Keratinocyte (primary cell): ENCODE measurements around the gene CZIB. TPM values are rescaled to one million over a fixed set of nuclear protein-coding genes. Genes with fewer than 3 reads are reported as not detected.

Source experiments
- DNase-seq: peaks from one replicate; pipeline ENCODE4 v3.0.0-alpha.2; 2011; ENCODE audit warnings: low read depth, missing footprints, low spot score
- FAIRE-seq: peaks from 2 replicates; lab custom pipeline; 2011; peaks lifted over from hg19 to GRCh38; lab: Jason Lieb, UNC
- H2AFZ ChIP-seq: 2 replicates; pipeline ENCODE4 v1.6.0; 2012; ENCODE audit warnings: low read length, control low read depth, inconsistent platforms; ENCODE audit not compliant: control insufficient read depth
- H3K27ac ChIP-seq: 2 replicates; pipeline ENCODE4 v1.5.1; 2011; ENCODE audit warnings: low read length; ENCODE audit not compliant: control insufficient read depth, insufficient read depth
- H3K27me3 ChIP-seq: 3 replicates; pipeline ENCODE4 v1.6.0; 2011; ENCODE audit warnings: low read length; ENCODE audit not compliant: control insufficient read depth, insufficient read depth; ENCODE audit errors: extremely low read depth
- H3K36me3 ChIP-seq, 2 experiments: 2 replicates in 1 of 2; 3 replicates in 1 of 2; pipeline ENCODE4 v1.5.1; 2011; ENCODE audit warnings: low read length in 2 of 2, mild to moderate bottlenecking in 1 of 2; ENCODE audit not compliant: control insufficient read depth in 2 of 2, insufficient read depth in 2 of 2; ENCODE audit errors: extremely low read depth in 1 of 2
- H3K4me1 ChIP-seq: 3 replicates; pipeline ENCODE4 v1.5.1; 2011; ENCODE audit warnings: low read length; ENCODE audit not compliant: control insufficient read depth, insufficient read depth; ENCODE audit errors: extremely low read depth
- H3K4me2 ChIP-seq: 3 replicates; pipeline ENCODE4 v1.6.0; 2011; ENCODE audit warnings: low read depth, low read length; ENCODE audit not compliant: control insufficient read depth, insufficient read depth; ENCODE audit errors: extremely low read depth
- H3K4me3 ChIP-seq, 3 experiments: fragments of 200-600 bp in 1 of 3; sonication (generic) in 1 of 3; 2 replicates in 2 of 3; 3 replicates in 1 of 3; pipeline ENCODE4 v1.5.1; 2011 to 2016; ENCODE audit warnings: low read length in 3 of 3, mild to moderate bottlenecking in 3 of 3, control low read depth in 2 of 3, inconsistent platforms in 1 of 3, low read depth in 1 of 3, mixed read lengths in 1 of 3, mixed run types in 1 of 3, moderate library complexity in 1 of 3; ENCODE audit not compliant: control insufficient read depth in 2 of 3, insufficient read depth in 2 of 3; ENCODE audit errors: extremely low read depth in 1 of 3
- H3K79me2 ChIP-seq: 2 replicates; pipeline ENCODE4 v1.6.0; 2012; ENCODE audit warnings: low read length; ENCODE audit not compliant: control insufficient read depth, insufficient read depth
- H3K9ac ChIP-seq: 3 replicates; pipeline ENCODE4 v1.6.0; 2011; ENCODE audit warnings: low read length; ENCODE audit not compliant: control insufficient read depth, insufficient read depth; ENCODE audit errors: extremely low read depth
- H3K9me1 ChIP-seq: 3 replicates; pipeline ENCODE4 v1.6.0; 2011; ENCODE audit warnings: low read length; ENCODE audit not compliant: control insufficient read depth, insufficient read depth; ENCODE audit errors: extremely low read depth
- H3K9me3 ChIP-seq: 2 replicates; pipeline ENCODE4 v1.5.1; 2012; ENCODE audit warnings: low read depth, low read length; ENCODE audit not compliant: control insufficient read depth
- H4K20me1 ChIP-seq: 3 replicates; pipeline ENCODE4 v1.6.0; 2011; ENCODE audit warnings: low read length; ENCODE audit not compliant: control insufficient read depth, insufficient read depth; ENCODE audit errors: extremely low read depth
- CTCF ChIP-seq, 3 experiments: IDR thresholded peaks in 1 of 3; conservative IDR thresholded peaks in 1 of 3; optimal IDR thresholded peaks in 1 of 3; 2 replicates in 2 of 3; 3 replicates in 1 of 3; pipeline versions ENCODE3 to v1.5.1; 2011; ENCODE audit warnings: low read length in 3 of 3, mild to moderate bottlenecking in 3 of 3, moderate library complexity in 2 of 3, control low read depth in 1 of 3, inconsistent platforms in 1 of 3; ENCODE audit not compliant: insufficient read depth in 2 of 3; ENCODE audit errors: extremely low read depth in 1 of 3
- EZH2 ChIP-seq: IDR thresholded peaks from one replicate; pipeline ENCODE4 v1.6.1; 2012; ENCODE audit warnings: inconsistent platforms, mild to moderate bottlenecking, low read length, moderate library complexity
- dilution Hi-C: fragments of 300-500 bp; cut with MboI; formaldehyde crosslinking; loops from one replicate; pipeline ENCODE4 v1.7.0; 2020; ENCODE audit warnings: low sequenced_read_pairs; ENCODE audit not compliant: extremely low pct_ligation_motif_present
- polyA plus RNA-seq, 5 experiments: library from polyadenylated mRNA; depleted of rRNA in 3 of 5; stranded (reverse) in 3 of 5; stranded (forward) in 1 of 5; unstranded in 1 of 5; fragments of >200 nt; gene quantifications; 1 replicate in 1 of 5; 2 replicates in 3 of 5; 3 replicates in 1 of 5; pipeline versions ENCODE4 v1.2.1 to v1.2.3, GENCODE V29; 2011 to 2012; ENCODE audit warnings: missing spikeins in 2 of 5, low read depth in 1 of 5, low replicate concordance in 1 of 5

CZIB gene
- polyA plus RNA-seq, 1 donor (not counting 4 experiments of a cell fraction or from before 2014, with no cell fraction given) = 52.6 TPM

DNA sequence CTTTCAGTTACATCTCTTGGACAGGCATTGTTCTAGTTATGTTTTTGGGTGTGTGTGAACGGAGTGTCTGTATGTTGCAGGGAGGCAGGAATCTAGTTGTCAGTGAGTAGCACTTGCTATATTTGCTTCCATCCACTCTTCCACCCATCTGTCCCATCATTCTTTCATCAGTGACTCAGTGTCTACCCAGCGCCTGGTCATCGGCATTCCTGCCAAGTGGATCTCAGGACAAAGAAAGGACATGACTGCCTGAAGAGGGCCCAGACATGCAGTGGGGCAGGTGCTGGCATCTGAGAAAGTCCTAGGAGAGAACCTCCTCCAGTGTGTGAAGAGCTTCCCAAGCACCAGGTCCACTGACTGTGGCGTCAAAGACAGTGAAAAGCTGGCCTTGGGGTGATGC, 45.1 kb upstream of the CZIB start:
- Histone ChIP-seq H2AFZ (no peak overlapping the region), H3K79me2 (no peaks in the 10 kb centered on the region), H3K9me3 (no peaks in the 10 kb centered on the region), H3K27me3 (no peaks in the 10 kb centered on the region), H3K4me2 (no peak overlapping the region), H3K36me3 (peaks cover 34 to 43% of the 10 kb centered on the region in 2 experiments), H3K9me1 (no peaks in the 10 kb centered on the region), H3K4me3 (no peak overlapping the region), H4K20me1 (no peaks in the 10 kb centered on the region), H3K4me1 (no peaks in the 10 kb centered on the region), H3K9ac (no peak overlapping the region), H3K27ac (no peak overlapping the region)
- no peak for TF ChIP-seq EZH2
- TF ChIP-seq CTCF (optimal IDR thresholded peaks at IDR 0.05 in 1 of 3, IDR thresholded peaks at IDR 0.05 in 1 of 3, conservative IDR thresholded peaks at IDR 0.05 in 1 of 3; ENCODE audit: extremely low read depth in 1 of 3, insufficient read depth in 2 of 3, low read length in 3 of 3) = no peak
- dilution Hi-C loops = no loop called here
- DNase-seq = no peak
- FAIRE-seq = no peak

DNA sequence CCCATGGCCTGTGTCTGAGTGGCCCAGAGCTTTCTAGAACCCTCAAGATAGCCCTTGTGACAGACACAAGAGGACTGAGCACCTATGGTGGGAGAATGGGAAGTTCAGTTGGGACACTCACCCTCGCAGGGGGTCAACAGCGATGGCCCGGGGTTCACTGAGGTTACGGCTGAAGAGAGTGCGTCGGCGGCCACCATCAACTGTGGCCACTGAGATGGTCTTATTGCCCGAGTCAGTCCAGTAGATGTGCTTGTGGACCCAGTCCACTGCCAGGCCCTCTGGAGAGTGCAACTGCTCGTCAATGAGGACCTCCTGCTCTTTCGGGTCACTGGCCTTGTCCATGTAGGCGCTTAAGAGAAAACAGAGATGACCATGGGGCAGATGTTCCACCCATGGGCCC, 43.6 kb upstream of the CZIB start:
- TF ChIP-seq EZH2 (no peak), CTCF (optimal IDR thresholded peaks at IDR 0.05 in 1 of 3, IDR thresholded peaks at IDR 0.05 in 1 of 3, conservative IDR thresholded peaks at IDR 0.05 in 1 of 3; ENCODE audit: extremely low read depth in 1 of 3, insufficient read depth in 2 of 3, low read length in 3 of 3) (no peak)
- Histone ChIP-seq H3K9me3 (no peaks in the 10 kb centered on the region), H3K27me3 (no peaks in the 10 kb centered on the region), H3K9ac (no peak overlapping the region), H3K79me2 (no peaks in the 10 kb centered on the region), H4K20me1 (no peaks in the 10 kb centered on the region), H2AFZ (no peak overlapping the region), H3K9me1 (no peaks in the 10 kb centered on the region), H3K4me1 (no peaks in the 10 kb centered on the region), H3K4me3 (no peak overlapping the region), H3K27ac (no peak overlapping the region), H3K4me2 (no peak overlapping the region), H3K36me3 (peaks cover 35 to 40% of the 10 kb centered on the region in 2 experiments)
- dilution Hi-C loops = no loop called here
- FAIRE-seq (no peak), DNase-seq (no peak)
